B cell (primary cell): Measurements from ENCODE around the gene FSIP1. TPM values are rescaled to one million over a fixed set of nuclear protein-coding genes. Genes with fewer than 3 reads are reported as not detected.

Source experiments
- ATAC-seq: fragments of 200-7000 bp; cut with Tn5 transposase; one replicate; pipeline ENCODE4 v1.10.0; 2021; ENCODE audit warnings: low read depth, mild to moderate bottlenecking, moderate number of reproducible peaks, moderate library complexity
- CTCF ChIA-PET: fragments of 350-600 bp; sonication (Branson Sonifier 250); formaldehyde crosslinking; loops from one replicate; lab custom pipeline; 2021; ENCODE audit warnings: antibody characterized with exemption, inconsistent platforms; lab: Charles Lee
- POLR2A ChIA-PET: fragments of 350-600 bp; sonication (Branson Sonifier 250); formaldehyde crosslinking; loops from one replicate; lab custom pipeline; 2021; ENCODE audit warnings: antibody characterized with exemption; lab: Charles Lee
- DNase-seq: peaks from one replicate; pipeline ENCODE4 v3.0.0; 2013
- H2AFZ ChIP-seq: 2 replicates; pipeline ENCODE4 v1.6.1; 2012; ENCODE audit warnings: mild to moderate bottlenecking, low read depth, low read length; ENCODE audit not compliant: insufficient read depth, poor library complexity, severe bottlenecking
- H3K27ac ChIP-seq, 2 donors: 1 replicate in 1 of 2; 2 replicates in 1 of 2; pipeline ENCODE4 v1.5.1; 2012 to 2013; ENCODE audit warnings: low read length in 2 of 2, mild to moderate bottlenecking in 2 of 2, moderate library complexity in 1 of 2
- H3K27me3 ChIP-seq, 4 experiments: fragments of 200-600 bp in 1 of 4; sonication (generic) in 1 of 4; replicated peaks in 1 of 4; 1 replicate in 2 of 4; 2 replicates in 2 of 4; pipeline versions ENCODE4 v1.6.1 to v1.7.0; 2013 to 2016; ENCODE audit warnings: low read length in 3 of 4, mild to moderate bottlenecking in 2 of 4, mixed read lengths in 1 of 4, moderate library complexity in 1 of 4; ENCODE audit not compliant: insufficient read depth in 4 of 4, control insufficient read depth in 3 of 4; ENCODE audit errors: control extremely low read depth in 1 of 4
- H3K36me3 ChIP-seq, 2 experiments: replicated peaks in 1 of 2; 1 replicate in 1 of 2; 2 replicates in 1 of 2; pipeline versions ENCODE4 v1.6.1 to v1.7.1; 2013; ENCODE audit warnings: low read length in 1 of 2; ENCODE audit not compliant: insufficient read depth in 2 of 2, control insufficient read depth in 1 of 2; ENCODE audit errors: control extremely low read depth in 1 of 2, extremely low read depth in 1 of 2
- H3K4me1 ChIP-seq, 2 donors: fragments of 200-600 bp in 1 of 2; sonication (generic) in 1 of 2; 1 replicate in 1 of 2; 2 replicates in 1 of 2; pipeline versions ENCODE4 v1.5.1 to v1.6.1; 2013 to 2017; ENCODE audit warnings: low read length in 2 of 2; ENCODE audit not compliant: control insufficient read depth in 2 of 2, insufficient read depth in 2 of 2
- H3K4me2 ChIP-seq: replicated peaks from 2 replicates; pipeline ENCODE3; 2012; ENCODE audit warnings: mild to moderate bottlenecking, low read depth, low read length; ENCODE audit not compliant: poor library complexity, severe bottlenecking
- H3K4me3 ChIP-seq, 5 experiments: fragments of 200-600 bp in 1 of 5; sonication (generic) in 1 of 5; 1 replicate in 3 of 5; 2 replicates in 2 of 5; pipeline versions ENCODE4 v1.5.1 to v1.7.0; 2011 to 2016; ENCODE audit warnings: low read length in 4 of 5, mild to moderate bottlenecking in 4 of 5, low read depth in 2 of 5, control low read depth in 1 of 5, moderate library complexity in 1 of 5; ENCODE audit not compliant: insufficient read depth in 1 of 5; ENCODE audit errors: control extremely low read depth in 1 of 5, extremely low read depth in 1 of 5
- H3K79me2 ChIP-seq: fragments of 200-600 bp; sonication (generic); one replicate; pipeline ENCODE4 v1.6.0; 2016; ENCODE audit warnings: low read length; ENCODE audit not compliant: control insufficient read depth, insufficient read depth
- H3K9ac ChIP-seq: fragments of 200-600 bp; sonication (generic); 2 replicates; pipeline ENCODE4 v1.6.1; 2017; ENCODE audit warnings: mild to moderate bottlenecking, low read length, moderate library complexity
- H3K9me3 ChIP-seq, 3 donors: one replicate each; pipeline versions ENCODE4 v1.6.1 to v1.7.1; 2013; ENCODE audit warnings: low read length in 2 of 3; ENCODE audit not compliant: control insufficient read depth in 2 of 3, insufficient read depth in 1 of 3; ENCODE audit errors: control extremely low read depth in 1 of 3
- H4K20me1 ChIP-seq: 2 replicates; pipeline ENCODE4 v1.6.0; 2012; ENCODE audit warnings: mild to moderate bottlenecking, low read length; ENCODE audit not compliant: insufficient read depth, control insufficient read depth, poor library complexity, severe bottlenecking
- H3K27ac Mint-ChIP-seq: one replicate; pipeline ENCODE4 v1.8.0; 2021; ENCODE audit warnings: mixed read lengths
- H3K27me3 Mint-ChIP-seq: one replicate; pipeline ENCODE4 v1.8.0; 2021; ENCODE audit warnings: mixed read lengths
- H3K4me1 Mint-ChIP-seq: one replicate; pipeline ENCODE4 v1.8.0; 2021; ENCODE audit warnings: mixed read lengths
- H3K4me3 Mint-ChIP-seq: one replicate; pipeline ENCODE4 v1.8.0; 2021; ENCODE audit warnings: mixed read lengths
- H3K9me3 Mint-ChIP-seq: one replicate; pipeline ENCODE4 v1.8.0; 2022; ENCODE audit warnings: mixed read lengths; ENCODE audit not compliant: insufficient read depth
- CTCF ChIP-seq: fragments of 200-600 bp; IDR thresholded peaks from one replicate; pipeline ENCODE4 v1.8.0; 2022; ENCODE audit warnings: antibody characterized with exemption, mild to moderate bottlenecking
- EZH2 ChIP-seq: IDR thresholded peaks from 2 replicates; pipeline ENCODE4 v1.6.1; 2012; ENCODE audit warnings: borderline replicate concordance, low read depth, mild to moderate bottlenecking, moderate library complexity, low read length; ENCODE audit not compliant: insufficient read depth, poor library complexity, severe bottlenecking
- WGBS: methylation state at CpG from one replicate; pipeline ENCODE4 v1.1.5; 2013; ENCODE audit warnings: missing lambda C conversion rate; ENCODE audit not compliant: insufficient coverage; 5-methylcytosine and 5-hydroxymethylcytosine counted together
- intact Hi-C: fragments of 100-400 bp; cut with micrococcal nuclease; formaldehyde crosslinking; loops from one replicate; pipeline ENCODE4 v1.10.0; 2022
- polyA plus RNA-seq: library from polyadenylated mRNA; depleted of rRNA; stranded (reverse); fragments of >200 nt; gene quantifications from 2 replicates; pipeline ENCODE4 v1.2.3, GENCODE V29; 2012
- total RNA-seq, 2 donors: library from RNA; stranded (reverse); fragments of 120-200 nt in 1 of 2; gene quantifications; 1 replicate in 1 of 2; 2 replicates in 1 of 2; pipeline versions ENCODE4 v1.2.3 to v1.2.4, GENCODE V29; 2013 to 2022

The FSIP1 gene
- total and polyA plus RNA-seq, 2 donors (not counting 1 experiment from before 2014, with no cell fraction given): 0.19 to 0.49 TPM

- peaks cover 13% of the 10 kb centered on the region for H3K4me1 Mint-ChIP-seq
- no peak overlapping the region for H3K27ac Mint-ChIP-seq
- intact Hi-C loops: no loop called here
- no peaks in the 10 kb centered on the region for H3K79me2 ChIP-seq
- no peaks in the 10 kb centered on the region for H4K20me1 ChIP-seq
- H2AFZ ChIP-seq: no peak overlapping the region
- H3K4me1 ChIP-seq: peaks cover 6 to 20% of the 10 kb centered on the region in 2 donors
- no peak overlapping the region for H3K9ac ChIP-seq
- no peak overlapping the region for H3K4me2 ChIP-seq
- H3K4me3 Mint-ChIP-seq: no peak overlapping the region
- H3K4me3 ChIP-seq: no peak overlapping the region
- ATAC-seq: no peak
- no peak for TF ChIP-seq EZH2
- no peak for TF ChIP-seq CTCF
- no peaks in the 10 kb centered on the region for H3K36me3 ChIP-seq
- H3K27ac ChIP-seq: no peak overlapping the region
- POLR2A ChIA-PET: no interaction called here
- no peak for DNase-seq
- peaks cover 0 to 28% (median 4%) of the 10 kb centered on the region in 4 experiments for H3K27me3 ChIP-seq
- H3K27me3 Mint-ChIP-seq: peaks cover 52% of the 10 kb centered on the region
- CTCF ChIA-PET: no interaction called here
- no CpG with 5 or more reads among the region's 4 CpGs for WGBS
- H3K9me3 ChIP-seq: no peaks in the 10 kb centered on the region
- no peaks in the 10 kb centered on the region for H3K9me3 Mint-ChIP-seq
These were observed 199.6 kb downstream of the FSIP1 start for GRCh38 chr15:39582977-39583595.

DNA sequence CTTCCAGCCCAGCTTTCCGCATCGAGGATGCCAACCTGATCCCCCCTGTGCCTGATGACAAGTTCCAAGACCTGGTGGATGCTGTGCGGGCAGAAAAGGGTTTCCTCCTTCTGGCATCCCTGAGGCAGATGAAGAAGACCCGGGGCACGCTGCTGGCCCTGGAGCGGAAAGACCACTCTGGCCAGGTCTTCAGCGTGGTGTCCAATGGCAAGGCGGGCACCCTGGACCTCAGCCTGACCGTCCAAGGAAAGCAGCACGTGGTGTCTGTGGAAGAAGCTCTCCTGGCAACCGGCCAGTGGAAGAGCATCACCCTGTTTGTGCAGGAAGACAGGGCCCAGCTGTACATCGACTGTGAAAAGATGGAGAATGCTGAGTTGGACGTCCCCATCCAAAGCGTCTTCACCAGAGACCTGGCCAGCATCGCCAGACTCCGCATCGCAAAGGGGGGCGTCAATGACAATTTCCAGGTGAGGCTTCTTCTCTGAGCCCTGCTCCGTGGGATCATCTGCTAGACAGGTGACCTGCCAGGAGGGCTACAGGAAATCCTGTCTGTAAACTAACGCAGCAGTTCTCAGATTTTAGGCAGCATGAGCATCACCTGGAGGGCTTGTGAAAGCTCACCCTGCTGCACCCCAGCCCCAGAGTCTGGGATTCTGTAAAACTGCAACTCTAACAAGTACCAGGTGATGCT is 200.2 kb downstream of the FSIP1 start:
- H3K27ac Mint-ChIP-seq: no peak overlapping the region

More for the DNA sequence above, 200.2 kb downstream of the FSIP1 start:
- ChIA-PET CTCF (no interaction called here), POLR2A (no interaction called here)
- Histone ChIP-seq H2AFZ (no peak overlapping the region), H3K27me3 (peaks cover 0 to 28% (median 4%) of the 10 kb centered on the region in 4 experiments), H3K36me3 (no peaks in the 10 kb centered on the region), H3K27ac (no peak overlapping the region), H3K4me1 (peaks cover 6 to 20% of the 10 kb centered on the region in 2 donors), H4K20me1 (no peaks in the 10 kb centered on the region), H3K4me3 (no peak overlapping the region), H3K9me3 (no peaks in the 10 kb centered on the region), H3K9ac (no peak overlapping the region), H3K79me2 (no peaks in the 10 kb centered on the region), H3K4me2 (no peak overlapping the region)
- intact Hi-C loops: no loop called here
- ATAC-seq: no peak
- Mint-ChIP-seq H3K9me3 (no peaks in the 10 kb centered on the region), H3K4me3 (no peak overlapping the region), H3K4me1 (peaks cover 13% of the 10 kb centered on the region), H3K27me3 (peaks cover 55% of the 10 kb centered on the region)
- WGBS: 95% methylated on average over 20 of the region's 20 CpGs
- TF ChIP-seq CTCF (no peak), EZH2 (no peak)
- no peak for DNase-seq
